T-helper 17 cell (primary cell): ENCODE data around the gene HIGD2B. TPM values are rescaled to one million over a fixed set of nuclear protein-coding genes. Genes with fewer than 3 reads are reported as not detected.
"Not testable (repeated sequence)": the region's sequence is repeated elsewhere in the genome, so short reads cannot be mapped to it uniquely, and the experiment has no call there.

ENCODE experiments used
- ATAC-seq: fragments of 150-1000 bp; cut with Tn5 transposase; 2 replicates; pipeline ENCODE4 v1.10.0; 2021; ENCODE audit warnings: mild to moderate bottlenecking, moderate library complexity
- DNase-seq, 3 donors: peaks; one replicate each; pipeline versions ENCODE4 v3.0.0 to v3.0.0-alpha.2; 2020 to 2021
- H3K9me3 ChIP-seq: one replicate; pipeline ENCODE4 v1.7.0; 2013; ENCODE audit warnings: low read length, mild to moderate bottlenecking; ENCODE audit not compliant: control insufficient read depth, poor library complexity, severe bottlenecking
- H3K27ac Mint-ChIP-seq: one replicate; pipeline ENCODE4 v1.8.0; 2022; ENCODE audit warnings: mild to moderate bottlenecking, moderate library complexity, mixed read lengths
- H3K27me3 Mint-ChIP-seq: one replicate; pipeline ENCODE4 v1.8.0; 2022; ENCODE audit warnings: mixed read lengths
- H3K36me3 Mint-ChIP-seq: one replicate; pipeline ENCODE4 v1.8.0; 2022; ENCODE audit warnings: low read depth, mixed read lengths
- H3K4me1 Mint-ChIP-seq: one replicate; pipeline ENCODE4 v1.8.0; 2022; ENCODE audit warnings: mild to moderate bottlenecking, mixed read lengths
- H3K4me3 Mint-ChIP-seq: one replicate; pipeline ENCODE4 v1.8.0; 2022; ENCODE audit warnings: mild to moderate bottlenecking, moderate library complexity, mixed read lengths
- total RNA-seq, 4 donors: library from RNA in 2 of 4; stranded (reverse) in 2 of 4; gene quantifications; one replicate each; pipeline ENCODE4 v1.2.3 and lab custom pipeline; 2022 to 2026

The HIGD2B gene
- total RNA-seq, 2 donors from 2014 or later: 0.50 TPM; not detected in 1

GRCh38 chr15:72665706-72666105 lies 20.3 kb downstream of the HIGD2B start:
- H3K4me1 Mint-ChIP-seq, H3K27me3 Mint-ChIP-seq, H3K9me3 ChIP-seq, H3K4me3 Mint-ChIP-seq, ATAC-seq, DNase-seq, H3K36me3 Mint-ChIP-seq, H3K27ac Mint-ChIP-seq: not testable (repeated sequence)

GRCh38 chr15:72663931-72664330 lies 22.1 kb downstream of the HIGD2B start:
- not testable (repeated sequence) for H3K4me1 Mint-ChIP-seq, ATAC-seq, H3K36me3 Mint-ChIP-seq, H3K4me3 Mint-ChIP-seq, DNase-seq, H3K27me3 Mint-ChIP-seq, H3K9me3 ChIP-seq, H3K27ac Mint-ChIP-seq

- not testable (repeated sequence) for H3K36me3 Mint-ChIP-seq, H3K4me1 Mint-ChIP-seq, H3K4me3 Mint-ChIP-seq, ATAC-seq, DNase-seq, H3K27me3 Mint-ChIP-seq, H3K27ac Mint-ChIP-seq, H3K9me3 ChIP-seq
These were observed 24.9 kb downstream of the HIGD2B start for GRCh38 chr15:72661081-72661480.

GRCh38 chr15:72656014-72656413 lies 30.0 kb downstream of the HIGD2B start:
- H3K27me3 Mint-ChIP-seq, H3K27ac Mint-ChIP-seq, H3K9me3 ChIP-seq, ATAC-seq, DNase-seq, H3K4me3 Mint-ChIP-seq, H3K4me1 Mint-ChIP-seq, H3K36me3 Mint-ChIP-seq: not testable (repeated sequence)

GRCh38 chr15:72654397-72654796 lies 31.6 kb downstream of the HIGD2B start, which contains the start of gene GOLGA6B:
Gene GOLGA6B, plus strand, starts transcription at chr15:72654697. Its CDS starts 41 bp downstream, at chr15:72654738.
- DNase-seq, H3K4me3 Mint-ChIP-seq, H3K27ac Mint-ChIP-seq, H3K36me3 Mint-ChIP-seq, ATAC-seq, H3K9me3 ChIP-seq, H3K4me1 Mint-ChIP-seq, H3K27me3 Mint-ChIP-seq: not testable (repeated sequence)

GRCh38 chr15:72648631-72649253 lies 37.2 kb downstream of the HIGD2B start:
- H3K4me3 Mint-ChIP-seq, ATAC-seq, DNase-seq, H3K27ac Mint-ChIP-seq, H3K36me3 Mint-ChIP-seq, H3K9me3 ChIP-seq, H3K4me1 Mint-ChIP-seq, H3K27me3 Mint-ChIP-seq: not testable (repeated sequence)

GRCh38 chr15:72642271-72642670 lies 43.7 kb downstream of the HIGD2B start:
- not testable (repeated sequence) for ATAC-seq

GRCh38 chr15:72639759-72640483 lies 46.1 kb downstream of the HIGD2B start:
- not testable (repeated sequence) for H3K4me3 Mint-ChIP-seq, H3K27ac Mint-ChIP-seq, ATAC-seq, DNase-seq, H3K36me3 Mint-ChIP-seq, H3K9me3 ChIP-seq, H3K27me3 Mint-ChIP-seq, H3K4me1 Mint-ChIP-seq

More at GRCh38 chr15:72642271-72642670, 43.7 kb downstream of the HIGD2B start:
- not testable (repeated sequence) for H3K27ac Mint-ChIP-seq, H3K27me3 Mint-ChIP-seq, H3K36me3 Mint-ChIP-seq, H3K4me1 Mint-ChIP-seq, DNase-seq, H3K4me3 Mint-ChIP-seq, H3K9me3 ChIP-seq

- H3K9me3 ChIP-seq, H3K36me3 Mint-ChIP-seq, H3K4me1 Mint-ChIP-seq, H3K27me3 Mint-ChIP-seq: not testable (repeated sequence)
- Mint-ChIP-seq H3K27ac (peak overlapping the region; percentile 49), H3K4me3 (peak overlapping the region; percentile 81)
- DNase-seq: peak; percentile 21 to 43 (median 41)
- peak; percentile 73 for ATAC-seq
These were observed 49.3 kb downstream of the HIGD2B start for GRCh38 chr15:72636519-72637282.

GRCh38 chr15:72629068-72629570 lies 56.9 kb downstream of the HIGD2B start:
- not testable (repeated sequence) for H3K4me1 Mint-ChIP-seq, H3K27ac Mint-ChIP-seq, H3K4me3 Mint-ChIP-seq, H3K9me3 ChIP-seq, DNase-seq, H3K36me3 Mint-ChIP-seq, ATAC-seq, H3K27me3 Mint-ChIP-seq

GRCh38 chr15:72628249-72629067 lies 57.5 kb downstream of the HIGD2B start:
- not testable (repeated sequence) for ATAC-seq, H3K4me3 Mint-ChIP-seq

GRCh38 chr15:72626153-72626552 lies 59.8 kb downstream of the HIGD2B start:
- H3K4me3 Mint-ChIP-seq, ATAC-seq, H3K27me3 Mint-ChIP-seq, H3K4me1 Mint-ChIP-seq, H3K36me3 Mint-ChIP-seq, H3K9me3 ChIP-seq, DNase-seq, H3K27ac Mint-ChIP-seq: not testable (repeated sequence)

More at GRCh38 chr15:72628249-72629067, 57.5 kb downstream of the HIGD2B start:
- not testable (repeated sequence) for H3K4me1 Mint-ChIP-seq, H3K27ac Mint-ChIP-seq, H3K36me3 Mint-ChIP-seq, H3K27me3 Mint-ChIP-seq, H3K9me3 ChIP-seq, DNase-seq
